DND-41 (cell line): ENCODE data around the gene SEL1L.

Experiments used
- EZH2 ChIP-seq: IDR thresholded peaks from 3 replicates; pipeline ENCODE4 v1.6.1; 2012; ENCODE audit warnings: borderline replicate concordance, low read depth, mild to moderate bottlenecking, moderate library complexity, low read length, inconsistent platforms; ENCODE audit not compliant: severe bottlenecking
- TF ChIP-seq, protein P1 (sequence below): IDR thresholded peaks from 2 replicates; pipeline ENCODE4 v1.5.1; 2012; ENCODE audit warnings: borderline replicate concordance, low read length, moderate library complexity, mild to moderate bottlenecking; ENCODE audit not compliant: poor library complexity, severe bottlenecking; ENCODE audit errors: extremely low read depth

DNA sequence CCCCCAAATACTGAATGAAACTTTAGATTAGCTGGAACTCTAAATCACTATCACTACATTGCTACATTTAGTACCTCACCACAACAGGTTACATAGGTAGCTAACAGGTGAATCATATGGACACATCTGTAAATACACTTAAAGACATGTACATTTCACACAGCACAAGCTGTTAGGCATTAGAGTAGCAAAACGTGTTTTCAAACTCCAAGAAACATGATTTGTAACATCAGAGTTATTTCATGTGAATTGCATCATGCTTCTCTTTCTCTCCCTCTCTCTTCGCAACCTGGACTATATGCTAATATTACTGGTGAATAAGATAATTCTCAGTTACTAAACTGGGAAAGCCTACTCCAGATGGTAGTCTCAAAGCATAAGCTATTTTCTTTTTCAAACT lies 4.3 kb downstream of the SEL1L start:
- TF ChIP-seq, protein P1, sequence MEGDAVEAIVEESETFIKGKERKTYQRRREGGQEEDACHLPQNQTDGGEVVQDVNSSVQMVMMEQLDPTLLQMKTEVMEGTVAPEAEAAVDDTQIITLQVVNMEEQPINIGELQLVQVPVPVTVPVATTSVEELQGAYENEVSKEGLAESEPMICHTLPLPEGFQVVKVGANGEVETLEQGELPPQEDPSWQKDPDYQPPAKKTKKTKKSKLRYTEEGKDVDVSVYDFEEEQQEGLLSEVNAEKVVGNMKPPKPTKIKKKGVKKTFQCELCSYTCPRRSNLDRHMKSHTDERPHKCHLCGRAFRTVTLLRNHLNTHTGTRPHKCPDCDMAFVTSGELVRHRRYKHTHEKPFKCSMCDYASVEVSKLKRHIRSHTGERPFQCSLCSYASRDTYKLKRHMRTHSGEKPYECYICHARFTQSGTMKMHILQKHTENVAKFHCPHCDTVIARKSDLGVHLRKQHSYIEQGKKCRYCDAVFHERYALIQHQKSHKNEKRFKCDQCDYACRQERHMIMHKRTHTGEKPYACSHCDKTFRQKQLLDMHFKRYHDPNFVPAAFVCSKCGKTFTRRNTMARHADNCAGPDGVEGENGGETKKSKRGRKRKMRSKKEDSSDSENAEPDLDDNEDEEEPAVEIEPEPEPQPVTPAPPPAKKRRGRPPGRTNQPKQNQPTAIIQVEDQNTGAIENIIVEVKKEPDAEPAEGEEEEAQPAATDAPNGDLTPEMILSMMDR = no peak
- TF ChIP-seq EZH2 = no peak
